ENCODE results near the gene INPP1. TPM values are rescaled to one million over a fixed set of nuclear protein-coding genes. Genes with fewer than 3 reads are reported as not detected.
"Not testable (repeated sequence)": the region's sequence is repeated elsewhere in the genome, so short reads cannot be mapped to it uniquely, and the experiment has no call there.

INPP1 gene
- total and polyA plus RNA-seq, 2 experiments from 2014 or later, result 13.0 to 16.1 TPM

DNA sequence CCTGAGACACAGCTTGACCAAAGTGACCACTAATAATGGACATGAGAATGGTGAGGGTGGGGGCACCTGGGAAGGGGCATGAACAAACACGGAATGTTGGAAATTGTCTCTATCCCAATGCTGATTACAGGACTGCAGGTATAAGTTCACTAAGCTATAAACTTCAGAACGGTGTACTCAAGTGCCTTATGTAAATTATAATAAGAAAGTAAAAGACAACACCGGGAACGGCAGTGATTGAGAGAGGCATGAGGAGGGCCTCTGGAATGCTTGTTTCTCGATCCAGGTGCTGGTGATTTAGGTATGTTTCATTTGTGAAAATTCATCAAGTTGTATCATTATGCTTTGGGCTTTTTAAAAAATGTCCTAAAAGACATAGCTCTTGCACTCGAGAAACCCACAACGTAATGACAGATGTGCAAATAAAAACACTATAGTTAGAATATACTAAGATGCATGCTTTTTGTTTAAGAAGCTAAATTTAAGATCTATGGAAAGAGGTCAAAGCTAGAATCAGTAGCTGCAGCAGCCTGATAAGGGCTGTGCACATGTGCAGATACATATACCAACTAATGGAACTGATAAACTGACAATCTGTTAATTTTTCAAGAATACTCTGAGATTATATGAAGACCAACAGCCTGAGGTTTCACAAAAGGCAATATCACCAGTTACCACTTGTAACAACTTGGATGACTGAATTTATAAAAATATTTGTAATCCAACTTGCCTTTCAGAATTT, 31.3 kb upstream of the INPP1 start:
- TF ChIP-seq EZH2 (IDR thresholded peaks at IDR 0.05; ENCODE audit: borderline replicate concordance) (no peak), EZH2phosphoT487 (IDR thresholded peaks at IDR 0.05; ENCODE audit: low read depth, severe bottlenecking, unreplicated experiment) (no peak)
- Histone ChIP-seq H3K27me3 (no peaks in the 10 kb centered on the region), H3K9me2 (replicated peaks; ENCODE audit: insufficient read depth) (no peaks in the 10 kb centered on the region), H3K9me3 (ENCODE audit: low read depth) (no peaks in the 10 kb centered on the region), H4K20me1 (ENCODE audit: insufficient read depth, poor library complexity, severe bottlenecking) (no peaks in the 10 kb centered on the region), H3K4me1 (ENCODE audit: insufficient read depth) (peaks cover 11% of the 10 kb centered on the region), H2AFZ (no peak overlapping the region), H3K4me3 (no peak overlapping the region), H3K27ac (no peak overlapping the region), H3K36me3 (replicated peaks; ENCODE audit: insufficient read depth, low read depth) (no peaks in the 10 kb centered on the region), H3K4me2 (no peak overlapping the region), H3K79me2 (peaks cover 67% of the 10 kb centered on the region)
- WGBS (ENCODE audit: low lambda C conversion rate, missing lambda C conversion rate), result 83% methylated on average over 7 of the region's 7 CpGs
- DNase-seq (ENCODE audit: low spot score), result no peak

DNA sequence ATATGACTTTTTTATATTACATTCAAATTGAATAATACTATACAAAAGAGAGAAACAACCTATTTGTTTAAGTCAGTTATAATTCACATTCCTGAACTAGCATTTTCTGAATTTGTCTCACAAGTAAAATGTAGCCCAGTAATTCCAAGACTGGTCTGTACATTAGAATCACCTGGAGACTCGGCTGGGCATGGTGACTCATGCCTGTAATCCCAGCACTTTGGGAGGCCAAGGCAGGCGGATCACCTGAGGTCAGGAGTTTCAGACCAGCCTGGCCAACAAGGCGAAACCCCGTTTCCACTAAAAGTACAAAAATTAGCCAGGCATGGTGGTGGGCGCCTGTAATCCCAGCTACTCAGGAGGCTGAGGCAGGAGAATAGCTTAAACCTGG, 30.8 kb upstream of the INPP1 start:
- not testable (repeated sequence) for DNase-seq (ENCODE audit: low spot score); H3K36me3 ChIP-seq (replicated peaks; ENCODE audit: insufficient read depth, low read depth); H3K9me3 ChIP-seq (ENCODE audit: low read depth); H4K20me1 ChIP-seq (ENCODE audit: insufficient read depth, poor library complexity, severe bottlenecking); H3K27ac ChIP-seq; H3K4me3 ChIP-seq; H3K4me2 ChIP-seq; H2AFZ ChIP-seq; H3K27me3 ChIP-seq; H3K9me2 ChIP-seq (replicated peaks; ENCODE audit: insufficient read depth)
- Histone ChIP-seq H3K4me1 (ENCODE audit: insufficient read depth) (peaks cover 11% of the 10 kb centered on the region), H3K79me2 (peaks cover 68% of the 10 kb centered on the region)
- 62% methylated on average over 5 of the region's 5 CpGs for WGBS (ENCODE audit: low lambda C conversion rate, missing lambda C conversion rate)

DNA sequence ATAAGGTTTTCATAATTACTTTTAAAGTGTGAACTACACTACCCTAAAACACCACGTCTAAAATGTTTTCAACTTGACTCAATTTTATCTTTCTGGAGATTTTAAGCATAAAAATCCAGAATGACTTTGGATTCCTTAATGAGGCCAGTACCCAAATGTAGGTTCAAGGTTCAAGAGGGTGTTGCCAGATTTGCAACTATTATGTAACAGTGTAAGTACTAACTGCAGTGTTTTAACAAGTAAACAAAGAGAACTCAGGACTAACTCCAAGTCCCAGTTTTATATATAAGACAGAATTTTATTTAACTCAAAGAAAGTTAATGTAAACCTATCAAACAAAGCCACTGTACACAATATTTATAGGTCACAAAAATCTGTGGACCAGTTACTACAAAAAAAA, 29.5 kb upstream of the INPP1 start:
- Histone ChIP-seq H3K9me3 (ENCODE audit: low read depth) (no peaks in the 10 kb centered on the region), H3K36me3 (replicated peaks; ENCODE audit: insufficient read depth, low read depth) (no peaks in the 10 kb centered on the region), H3K4me3 (no peak overlapping the region), H3K4me2 (no peak overlapping the region), H3K27me3 (no peaks in the 10 kb centered on the region), H3K4me1 (ENCODE audit: insufficient read depth) (peaks cover 16% of the 10 kb centered on the region), H2AFZ (no peak overlapping the region), H4K20me1 (ENCODE audit: insufficient read depth, poor library complexity, severe bottlenecking) (no peaks in the 10 kb centered on the region), H3K27ac (no peak overlapping the region), H3K79me2 (peaks cover 74% of the 10 kb centered on the region), H3K9me2 (replicated peaks; ENCODE audit: insufficient read depth) (no peaks in the 10 kb centered on the region)
- 83% methylated on average over 1 of the region's 1 CpG for WGBS (ENCODE audit: low lambda C conversion rate, missing lambda C conversion rate)
- TF ChIP-seq EZH2phosphoT487 (IDR thresholded peaks at IDR 0.05; ENCODE audit: low read depth, severe bottlenecking, unreplicated experiment), result no peak
- DNase-seq (ENCODE audit: low spot score), result no peak

- Histone ChIP-seq H2AFZ (no peak overlapping the region), H3K4me1 (ENCODE audit: insufficient read depth) (peaks cover 16% of the 10 kb centered on the region), H3K27ac (no peak overlapping the region), H3K9me3 (ENCODE audit: low read depth) (no peaks in the 10 kb centered on the region), H3K36me3 (replicated peaks; ENCODE audit: insufficient read depth, low read depth) (no peaks in the 10 kb centered on the region), H3K4me2 (no peak overlapping the region), H3K9me2 (replicated peaks; ENCODE audit: insufficient read depth) (no peaks in the 10 kb centered on the region), H3K4me3 (no peak overlapping the region), H3K27me3 (no peaks in the 10 kb centered on the region), H4K20me1 (ENCODE audit: insufficient read depth, poor library complexity, severe bottlenecking) (no peaks in the 10 kb centered on the region), H3K79me2 (peaks cover 74% of the 10 kb centered on the region)
- no peak for DNase-seq (ENCODE audit: low spot score)
- TF ChIP-seq EZH2phosphoT487 (IDR thresholded peaks at IDR 0.05; ENCODE audit: low read depth, severe bottlenecking, unreplicated experiment), result no peak
- no peak for TF ChIP-seq EZH2 (IDR thresholded peaks at IDR 0.05; ENCODE audit: borderline replicate concordance)
- no peak for TF ChIP-seq CTCF (IDR thresholded peaks at IDR 0.05; ENCODE audit: poor library complexity)
- 86% methylated on average over 2 of the region's 2 CpGs for WGBS (ENCODE audit: low lambda C conversion rate, missing lambda C conversion rate)
Observed at GRCh38 chr2:190315273-190315672, 28.1 kb upstream of the INPP1 start.

DNA sequence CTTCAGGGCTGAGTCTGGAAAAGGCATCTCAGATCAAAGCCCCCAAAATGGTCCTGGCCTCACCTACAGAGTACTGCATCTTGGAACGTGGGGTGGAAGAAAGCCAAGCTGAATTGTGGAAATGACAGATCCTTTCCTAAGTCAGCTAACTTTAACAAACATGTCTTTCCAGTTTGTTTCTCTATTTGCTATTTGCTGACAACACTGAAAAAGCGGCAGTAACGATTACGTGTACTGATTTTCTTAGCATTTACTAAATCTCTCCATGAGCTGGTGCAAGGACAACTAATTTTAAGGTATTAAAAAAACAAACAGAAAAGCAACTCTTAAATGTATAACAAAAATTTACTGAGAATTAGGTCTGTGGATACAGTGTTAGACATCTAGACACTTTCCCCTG, 24.9 kb upstream of the INPP1 start:
- Histone ChIP-seq H3K36me3 (replicated peaks; ENCODE audit: insufficient read depth, low read depth) (no peaks in the 10 kb centered on the region), H3K27ac (peak overlapping the region; percentile 67), H2AFZ (peak overlapping the region; percentile 74), H3K9me2 (replicated peaks; ENCODE audit: insufficient read depth) (no peaks in the 10 kb centered on the region), H3K79me2 (peaks cover 49% of the 10 kb centered on the region), H4K20me1 (ENCODE audit: insufficient read depth, poor library complexity, severe bottlenecking) (no peaks in the 10 kb centered on the region), H3K9me3 (ENCODE audit: low read depth) (no peaks in the 10 kb centered on the region), H3K4me1 (ENCODE audit: insufficient read depth) (peaks cover 9% of the 10 kb centered on the region), H3K4me3 (peak overlapping the region; percentile 58), H3K4me2 (peak overlapping the region; percentile 87), H3K27me3 (no peaks in the 10 kb centered on the region)
- TF ChIP-seq CTCF (IDR thresholded peaks at IDR 0.05; ENCODE audit: poor library complexity) (no peak), EZH2 (IDR thresholded peaks at IDR 0.05; ENCODE audit: borderline replicate concordance) (no peak), EZH2phosphoT487 (IDR thresholded peaks at IDR 0.05; ENCODE audit: low read depth, severe bottlenecking, unreplicated experiment) (no peak)
- no peak for DNase-seq (ENCODE audit: low spot score)
- WGBS (ENCODE audit: low lambda C conversion rate, missing lambda C conversion rate), result 59% methylated on average over 4 of the region's 4 CpGs
